NT2/D1 (cell line): ENCODE data around the gene TRIM5.

Experiments
- SUZ12 ChIP-seq: IDR thresholded peaks from 2 replicates; pipeline ENCODE4 v1.6.1; 2011; ENCODE audit not compliant: insufficient read length, insufficient read depth; ENCODE audit errors: extremely low read depth
- YY1 ChIP-seq: IDR thresholded peaks from 2 replicates; pipeline ENCODE4 v1.6.1; 2011; ENCODE audit not compliant: insufficient read length, insufficient read depth
- ZNF274 ChIP-seq: IDR thresholded peaks from 2 replicates; pipeline ENCODE4 v1.6.1; 2011; ENCODE audit warnings: mild to moderate bottlenecking, low read depth, low read length

DNA sequence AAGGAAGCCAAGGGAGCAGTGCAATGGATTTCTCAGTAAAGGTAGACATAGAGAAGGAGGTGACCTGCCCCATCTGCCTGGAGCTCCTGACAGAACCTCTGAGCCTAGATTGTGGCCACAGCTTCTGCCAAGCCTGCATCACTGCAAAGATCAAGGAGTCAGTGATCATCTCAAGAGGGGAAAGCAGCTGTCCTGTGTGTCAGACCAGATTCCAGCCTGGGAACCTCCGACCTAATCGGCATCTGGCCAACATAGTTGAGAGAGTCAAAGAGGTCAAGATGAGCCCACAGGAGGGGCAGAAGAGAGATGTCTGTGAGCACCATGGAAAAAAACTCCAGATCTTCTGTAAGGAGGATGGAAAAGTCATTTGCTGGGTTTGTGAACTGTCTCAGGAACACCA, 11.3 kb upstream of the TRIM5 start:
- TF ChIP-seq ZNF274 (no peak), YY1 (no peak), SUZ12 (no peak)
